ENCODE data around the gene FBXL20.

The FBXL20 gene

GRCh38 chr17:39208893-39209292, 192.5 kb downstream of the FBXL20 start:
- in situ Hi-C loops (cut with MboI; ENCODE audit: low sequenced_read_pairs) = no loop called here

GRCh38 chr17:39208136-39208535, 193.3 kb downstream of the FBXL20 start:
- in situ Hi-C loops (cut with MboI; ENCODE audit: low sequenced_read_pairs) = no loop called here

- in situ Hi-C loops (cut with MboI; ENCODE audit: low sequenced_read_pairs) = no loop called here
Observed at GRCh38 chr17:39205112-39205526, 196.3 kb downstream of the FBXL20 start.

DNA sequence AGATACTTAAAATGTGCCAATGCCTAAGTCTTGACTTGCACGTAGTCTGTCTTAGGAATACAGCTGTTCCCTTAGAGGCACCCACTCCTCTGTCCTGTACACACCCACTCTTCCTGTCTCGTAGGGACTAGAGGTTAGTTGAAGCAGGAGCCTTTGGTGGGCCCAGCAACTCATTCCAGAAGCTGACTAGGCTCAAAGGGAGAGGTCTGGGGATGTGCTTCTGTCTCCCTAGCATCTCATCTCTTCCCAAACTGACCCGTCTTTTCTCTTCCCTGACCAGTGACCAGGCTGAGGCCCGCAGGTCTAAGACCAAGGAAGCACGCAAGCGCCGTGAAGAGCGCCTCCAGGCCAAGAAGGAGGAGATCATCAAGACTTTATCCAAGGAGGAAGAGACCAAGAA, 197.2 kb downstream of the FBXL20 start:
- in situ Hi-C loops (cut with MboI; ENCODE audit: low sequenced_read_pairs) = no loop called here

All from HL-60/S4 treated with phorbol 12-myristate 13-acetate at 8.2 ng/mL for 4 days and 3 days (cell line).